COLO829 (cell line): ENCODE data around the gene PAIP2.
A peak's percentile ranks its signal among the peaks of the same experiment; 100 is the strongest.
"Not testable (repeated sequence)": the region's sequence is repeated elsewhere in the genome, so short reads cannot be mapped to it uniquely, and the experiment has no call there.

Experiments used
- DNase-seq: peaks from one replicate; pipeline ENCODE4 v3.0.0; 2012; ENCODE audit warnings: low spot score

Gene PAIP2

DNA sequence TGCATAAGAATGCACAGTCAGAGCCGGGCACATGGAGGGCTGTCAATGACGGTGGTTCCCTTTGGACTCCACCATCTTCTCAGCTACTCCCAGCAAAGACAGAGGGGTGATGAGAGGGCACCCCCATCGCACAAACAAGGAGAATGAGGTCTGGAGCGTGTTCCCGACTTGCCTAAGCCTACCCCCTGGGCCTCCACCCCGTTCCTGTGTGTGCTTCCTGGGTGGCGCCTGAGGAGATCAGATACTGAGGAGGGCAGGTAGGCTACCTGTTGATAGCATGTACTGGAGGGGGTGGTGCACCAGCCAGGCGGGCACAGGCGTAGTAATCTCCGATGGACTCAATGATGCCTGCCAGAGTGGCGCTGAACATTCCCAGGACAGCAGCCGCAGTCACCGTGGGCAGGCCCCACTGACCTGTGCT is 37.3 kb downstream of the PAIP2 start:
- DNase-seq: no peak

DNA sequence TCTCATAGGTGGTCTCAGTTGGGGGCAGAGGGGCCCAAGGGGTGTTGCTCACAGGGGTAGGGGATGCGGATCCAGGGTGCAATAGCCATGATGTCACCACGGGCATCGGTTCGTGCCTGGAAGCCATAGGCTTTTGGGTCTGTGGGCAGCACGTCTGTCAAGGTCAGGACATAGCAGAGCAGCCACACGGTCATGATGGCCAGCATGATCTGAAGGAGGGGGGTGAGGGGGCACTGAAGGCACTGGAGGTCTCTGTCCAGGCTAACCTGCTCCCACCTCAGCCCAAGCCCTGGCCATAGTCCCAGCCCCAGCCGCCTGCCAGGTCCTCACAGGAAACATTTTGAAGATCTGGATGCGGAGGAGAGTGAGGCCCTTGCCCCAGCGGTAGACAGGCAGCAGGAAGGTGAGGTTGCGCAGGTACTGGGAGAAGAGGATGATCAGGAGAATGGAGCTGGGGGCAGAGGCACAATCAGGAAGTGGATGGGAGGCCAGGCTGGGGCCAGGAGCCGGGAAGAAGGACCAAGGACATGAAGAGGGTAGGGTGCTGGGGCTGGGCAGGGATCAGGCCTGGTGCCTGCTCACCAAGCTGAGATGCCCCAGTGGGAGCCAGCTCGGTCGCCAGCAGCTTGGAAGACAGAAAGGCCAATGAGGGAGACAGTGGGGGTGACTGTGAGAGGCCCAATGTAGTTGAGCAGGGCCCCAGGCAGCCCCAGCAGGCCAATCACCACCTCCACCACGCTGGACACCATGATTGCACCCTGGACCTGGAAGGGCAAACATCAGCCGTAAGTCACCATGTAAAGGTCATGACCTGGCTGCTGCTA is 38.2 kb downstream of the PAIP2 start:
- no peak for DNase-seq

DNA sequence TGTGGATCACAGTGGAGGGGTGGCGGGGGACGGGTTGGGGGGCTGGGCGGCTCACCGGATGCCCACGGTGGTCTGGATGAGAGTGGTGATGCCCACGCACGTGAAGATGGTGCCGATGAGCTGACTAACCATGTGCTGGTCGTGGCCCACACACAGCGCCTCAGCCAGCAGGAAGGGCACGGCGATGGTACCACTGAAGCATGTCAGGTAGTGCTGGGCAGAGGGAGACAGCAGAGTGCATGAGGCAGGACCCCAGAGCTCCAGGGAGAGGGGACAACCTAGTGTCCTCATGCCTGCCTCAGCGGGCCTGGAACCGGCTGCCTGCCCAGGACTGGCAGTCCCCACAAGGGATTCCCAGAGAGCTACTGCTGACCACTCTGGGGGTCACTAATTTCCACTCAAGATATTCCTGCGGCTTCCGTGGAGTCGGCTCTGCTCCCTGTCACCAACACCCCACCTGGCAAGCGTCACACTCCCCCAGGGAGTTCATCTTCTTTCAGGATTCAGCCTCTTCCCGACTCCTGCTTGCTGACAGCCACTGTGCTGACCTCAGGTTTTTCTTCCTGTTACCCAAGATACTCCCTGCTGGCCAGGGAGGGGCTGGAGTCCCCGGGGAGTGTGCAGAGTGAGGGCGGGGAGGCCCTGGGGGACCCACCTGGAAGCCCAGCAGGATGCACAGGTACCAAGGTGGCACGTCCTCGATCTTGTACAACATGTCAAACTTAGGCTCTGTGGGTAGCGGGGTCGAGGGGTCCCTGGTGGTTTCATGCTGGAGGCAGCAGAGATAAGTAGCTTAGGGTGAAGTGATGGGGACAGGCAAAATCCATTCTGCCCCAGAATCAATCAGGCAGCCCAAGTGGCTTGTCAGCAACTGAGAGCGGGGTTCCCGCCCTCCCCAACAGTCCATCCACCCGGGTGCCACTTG is 40.4 kb downstream of the PAIP2 start:
- DNase-seq: no peak

DNA sequence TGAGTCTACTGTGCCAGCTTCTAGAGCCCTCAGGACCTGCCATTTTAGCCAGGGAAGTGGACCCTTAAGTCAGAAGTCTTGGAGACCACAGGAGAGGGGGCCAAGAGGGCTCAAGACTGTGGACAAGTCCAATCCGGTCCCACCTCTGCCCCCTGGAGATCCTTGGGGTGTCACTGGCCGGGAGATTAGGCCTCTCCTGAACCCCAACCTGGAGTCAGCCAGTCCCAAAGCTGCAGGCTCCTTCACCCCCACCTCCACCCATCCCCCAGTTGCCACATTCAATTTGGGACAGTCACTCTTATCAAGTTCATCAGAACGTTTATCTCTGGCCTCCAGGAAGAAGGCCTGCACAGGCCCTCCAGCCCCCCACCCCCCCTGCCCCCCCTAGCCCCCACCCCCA is 41.2 kb downstream of the PAIP2 start:
- DNase-seq: no peak

DNA sequence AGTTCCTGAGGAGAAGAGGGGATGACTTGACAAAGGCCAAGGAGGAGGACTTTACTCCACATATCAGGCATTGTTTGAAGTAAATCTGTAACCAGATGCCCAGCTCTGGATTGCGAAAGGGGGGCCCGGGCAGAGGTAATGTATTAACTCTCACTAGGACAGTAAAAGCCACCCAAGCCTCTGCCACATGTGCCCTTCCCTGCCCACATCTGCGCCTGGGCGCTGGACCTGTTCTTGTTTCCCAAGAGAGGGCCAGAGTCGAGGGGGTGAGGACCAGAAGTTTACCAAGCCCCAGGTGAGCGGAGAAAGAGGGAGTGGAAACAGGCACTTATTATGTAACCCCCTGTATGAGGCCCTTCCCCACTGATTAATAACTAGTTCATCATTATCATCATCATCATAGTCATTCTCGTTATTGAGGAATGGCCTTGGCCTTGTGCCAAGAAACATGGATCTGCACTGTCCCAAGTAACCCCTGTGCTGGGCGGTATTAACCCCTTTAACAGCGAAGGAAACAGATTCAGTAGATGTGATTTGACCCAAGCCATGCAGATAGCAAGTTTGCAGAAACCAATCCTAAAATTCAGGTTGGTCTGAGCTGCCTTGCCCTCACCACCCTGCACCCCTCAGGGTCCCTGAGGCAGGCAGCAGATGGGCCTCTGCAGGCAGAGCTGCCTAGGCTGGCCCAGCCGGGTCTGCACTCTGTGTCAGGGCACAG is 41.8 kb downstream of the PAIP2 start, which contains the start of gene SLC23A1:
SLC23A1 (minus strand) TSS at position 23 of the 718 bp plus-strand sequence. CDS start 44 bp downstream, outside the sequence.
- no peak for DNase-seq

DNA sequence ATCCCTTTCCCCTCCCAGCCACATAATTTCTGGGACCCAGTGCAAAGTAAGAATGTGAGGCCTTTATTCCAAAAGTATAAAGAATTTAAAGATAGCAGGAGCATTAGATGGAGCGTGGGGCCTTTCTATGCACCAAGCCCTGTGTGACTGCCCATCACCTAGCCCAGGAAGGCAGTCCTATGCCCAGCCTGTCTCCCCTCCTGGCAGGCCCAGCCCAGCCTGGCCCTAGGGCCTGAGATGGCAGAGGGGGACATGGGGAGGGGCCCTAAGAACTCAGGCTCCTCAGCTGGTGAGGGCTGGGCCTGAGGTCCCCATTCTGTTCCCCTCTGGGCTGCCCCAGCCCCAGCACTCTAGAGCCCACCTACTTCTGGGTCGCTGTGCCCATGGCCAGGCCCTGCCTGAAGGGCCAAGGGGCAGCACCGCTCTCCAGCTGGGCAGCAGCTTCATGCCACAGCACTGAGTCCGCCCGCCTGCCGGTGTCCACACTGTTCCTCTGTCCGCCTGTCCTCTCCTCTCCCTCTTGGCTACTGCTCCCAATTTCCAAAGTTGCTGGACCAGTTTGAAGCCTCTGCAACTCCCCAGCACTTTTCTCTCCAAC is 42.4 kb downstream of the PAIP2 start:
- DNase-seq: no peak

DNA sequence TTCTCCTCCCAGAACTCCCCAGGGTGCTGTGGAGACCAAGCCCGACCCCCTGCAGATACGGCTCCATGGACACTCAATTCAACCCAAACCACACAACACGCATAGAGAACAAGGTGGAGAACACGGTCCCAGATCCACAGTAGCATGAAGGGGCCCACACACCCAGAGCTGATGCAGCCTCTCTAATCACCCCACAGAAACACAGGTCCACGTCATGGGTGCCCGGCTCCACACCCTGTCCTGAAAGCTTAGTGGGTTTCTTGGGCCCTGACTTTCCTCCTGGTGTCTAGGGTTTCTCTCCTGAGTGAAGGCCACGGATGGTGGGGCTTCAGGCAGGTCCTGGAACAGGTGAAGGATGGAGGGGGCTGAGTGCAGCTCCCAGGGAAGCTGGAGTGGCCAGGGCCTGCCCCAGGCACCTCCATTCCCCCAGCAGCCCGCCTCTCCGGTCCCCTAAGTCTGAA is 43.0 kb downstream of the PAIP2 start:
- DNase-seq: no peak

DNA sequence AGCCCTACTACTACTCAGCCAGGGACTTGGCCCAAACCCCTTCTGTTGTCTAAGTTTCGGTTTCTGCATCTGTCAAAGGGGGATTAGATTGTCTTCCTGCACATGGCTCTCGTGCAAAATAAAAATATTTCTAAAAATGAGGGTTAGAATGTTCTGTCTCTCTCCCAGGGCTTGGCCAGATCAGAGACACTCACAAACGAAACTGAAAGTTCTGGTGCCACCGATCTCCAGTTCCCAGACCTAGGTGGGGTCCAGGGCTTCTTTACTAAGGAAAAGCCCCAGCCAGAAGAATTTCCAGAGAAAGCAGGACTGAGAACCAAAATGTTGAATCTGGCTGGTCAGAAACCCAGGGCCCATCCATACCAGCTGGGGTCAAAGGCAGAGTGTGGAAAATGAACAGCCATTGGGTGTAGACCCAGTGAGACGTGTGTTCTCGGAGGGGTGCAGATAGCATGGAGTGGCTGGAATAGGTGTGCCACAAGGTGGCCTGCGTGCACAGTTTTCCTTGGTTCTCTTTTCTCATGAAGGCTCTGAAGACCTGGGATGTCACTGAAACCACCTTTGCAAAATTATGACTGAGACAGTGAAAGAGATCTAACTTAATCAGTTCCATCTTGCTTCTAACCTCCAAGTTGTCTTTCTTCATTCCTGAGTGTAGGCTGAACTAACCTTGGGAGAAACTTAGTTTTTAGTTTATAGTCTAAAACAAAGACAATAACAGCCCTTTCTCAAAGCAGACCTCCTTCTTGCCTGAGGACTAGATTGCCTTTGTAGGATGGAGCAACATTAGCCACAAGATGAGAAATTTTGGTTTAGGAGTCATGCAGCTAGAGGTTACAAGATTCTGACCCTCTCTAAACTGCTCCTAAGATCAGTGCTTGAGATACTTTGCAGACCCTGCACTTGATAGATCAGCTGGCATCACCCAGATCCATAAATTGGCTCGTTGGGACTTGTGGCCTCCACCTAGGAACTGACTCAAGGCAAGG is 43.7 kb downstream of the PAIP2 start:
- DNase-seq: no peak

DNA sequence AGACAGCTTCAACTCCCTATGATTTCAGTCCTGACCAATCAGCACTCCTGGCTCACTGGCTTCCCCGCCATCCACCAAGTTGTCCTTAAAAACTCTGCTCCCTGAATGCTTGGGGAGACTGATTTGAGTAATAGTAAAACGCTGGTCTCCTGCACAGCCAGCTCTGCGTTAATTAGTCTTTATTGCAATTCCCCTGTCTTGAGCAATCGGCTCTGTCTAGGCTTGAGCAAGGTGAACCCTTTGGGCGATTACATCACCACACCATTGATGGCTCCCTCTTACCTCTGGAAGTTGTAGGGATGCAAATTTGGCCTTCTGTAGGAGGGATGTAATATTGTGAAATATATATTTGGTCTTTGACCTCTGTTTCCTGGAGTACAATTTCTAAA is 44.4 kb downstream of the PAIP2 start:
- no peak for DNase-seq

DNA sequence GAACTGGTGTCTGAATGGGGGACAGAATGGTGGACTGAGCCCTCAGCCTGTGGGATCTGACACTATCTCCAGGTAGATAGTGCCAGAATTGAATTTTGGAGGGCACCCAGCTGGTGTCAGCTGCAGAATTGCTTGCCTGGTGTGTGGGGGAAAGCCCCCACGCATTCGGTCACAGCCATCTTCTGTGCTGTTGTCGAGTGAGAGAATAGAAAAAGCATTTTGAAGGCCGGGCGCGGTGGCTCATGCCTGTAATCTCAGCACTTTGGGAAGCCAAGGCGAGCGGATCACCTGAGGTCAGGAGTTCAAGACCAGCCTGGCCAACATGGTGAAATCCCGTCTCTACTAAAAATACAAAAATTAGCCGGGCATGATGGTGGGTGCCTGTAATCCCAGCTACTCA is 45.3 kb downstream of the PAIP2 start:
- not testable (repeated sequence) for DNase-seq

DNA sequence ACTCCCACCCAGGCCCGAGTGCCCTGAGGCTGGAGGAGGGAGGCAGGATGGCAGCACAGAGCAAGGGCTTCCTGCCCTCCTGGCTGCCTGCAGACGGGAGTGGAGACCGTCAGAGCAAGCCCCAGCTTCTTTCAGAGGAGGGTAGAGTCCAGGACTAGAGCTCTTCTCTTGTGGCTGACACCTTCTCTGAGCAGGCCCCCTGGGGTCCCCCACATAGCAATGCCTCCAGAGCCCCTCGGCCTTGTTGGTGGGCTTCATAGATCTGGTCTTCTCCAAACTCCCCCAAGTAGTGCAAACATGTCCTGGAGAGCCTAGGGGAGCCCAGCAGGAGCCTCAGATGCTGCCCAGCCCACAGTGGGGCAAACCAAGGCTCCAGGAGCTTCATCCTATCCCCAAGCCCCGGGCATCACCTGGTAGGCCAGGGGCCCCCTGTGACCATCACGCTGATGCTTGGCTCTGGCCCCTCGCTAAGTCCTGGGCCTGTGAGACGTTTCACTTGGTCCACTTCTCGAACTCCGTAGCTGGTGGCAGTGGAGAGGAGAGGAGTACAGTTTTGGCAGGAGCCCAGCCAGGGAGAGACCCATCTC is 46.0 kb downstream of the PAIP2 start:
- no peak for DNase-seq

DNA sequence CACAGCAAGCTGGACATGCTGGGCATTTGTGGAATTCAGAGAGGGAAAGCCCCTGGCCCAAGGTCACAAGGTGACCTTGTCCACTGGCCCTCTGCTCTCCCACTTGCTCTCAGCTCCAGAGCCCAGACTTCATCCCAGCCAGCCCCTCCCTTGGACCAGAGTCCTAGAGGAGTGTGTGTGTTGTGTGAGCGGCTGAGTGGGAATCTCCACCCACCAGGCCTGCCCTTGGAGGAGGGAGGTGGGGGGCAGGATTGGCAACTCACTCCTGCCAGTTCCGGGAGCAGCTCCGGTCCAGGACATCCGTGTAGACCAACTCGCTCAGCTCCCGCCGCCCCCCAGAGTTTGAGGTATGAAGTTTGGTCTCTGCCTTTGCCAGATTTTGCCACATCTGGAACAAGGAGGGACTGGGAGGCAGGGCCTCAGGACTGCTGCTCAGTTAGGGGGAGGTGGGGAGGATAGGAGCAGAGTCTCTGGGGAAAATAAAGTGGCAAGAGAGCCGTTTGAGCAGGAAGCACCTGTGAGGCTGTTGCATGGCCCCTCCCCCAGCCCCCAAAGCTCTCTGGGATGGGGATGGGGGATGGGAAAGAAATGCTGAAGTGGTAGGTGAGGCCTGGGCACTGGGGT is 46.7 kb downstream of the PAIP2 start:
- no peak for DNase-seq

DNA sequence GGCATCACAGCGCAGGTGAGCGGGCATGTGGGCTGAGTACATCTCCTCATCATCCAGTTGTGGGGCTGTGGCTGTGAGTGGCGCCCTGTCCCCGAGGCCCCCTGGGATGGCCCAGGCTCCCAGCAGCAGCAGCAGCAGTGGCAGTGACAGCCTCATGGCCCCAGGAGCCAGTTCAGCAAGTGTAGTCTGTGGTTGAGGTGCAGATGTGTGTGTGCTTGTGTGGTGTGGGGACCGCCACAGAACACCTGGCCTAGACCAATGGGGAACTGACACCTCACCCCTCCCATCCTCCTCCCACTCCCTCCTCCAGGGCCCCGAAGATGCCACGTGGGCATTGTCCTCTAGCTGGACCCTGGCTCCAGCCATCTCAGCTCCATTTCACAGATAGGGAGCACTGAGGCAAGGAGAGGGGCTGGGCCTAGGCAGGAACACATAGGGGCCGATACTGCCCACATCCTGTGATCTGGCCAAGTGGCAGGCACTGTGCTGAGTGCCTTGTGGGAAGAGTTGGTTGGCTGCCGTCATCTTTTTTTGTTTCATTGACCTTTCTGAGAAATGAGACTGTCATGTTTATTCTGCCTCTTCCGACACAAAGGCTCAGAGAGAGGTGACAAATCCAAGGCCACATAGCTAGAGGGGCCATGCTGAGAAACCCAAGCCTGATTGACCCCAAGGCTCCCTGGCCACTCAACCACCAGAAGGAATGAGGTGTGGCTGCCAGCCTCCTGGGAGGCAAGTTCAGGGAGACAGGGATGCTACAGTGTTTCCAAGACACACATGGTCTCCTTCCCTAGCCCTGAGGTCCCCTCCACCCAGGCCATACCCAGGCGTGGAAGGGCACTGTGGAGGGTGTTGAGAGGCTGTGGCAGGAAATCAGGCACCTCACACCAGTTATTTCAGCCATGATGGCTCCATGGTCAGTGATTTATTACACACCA is 48.3 kb downstream of the PAIP2 start, which contains the start of gene MZB1:
MZB1 (minus strand) TSS at position 213 of the 938 bp plus-strand sequence; CDS start at position 156, 57 bp downstream.
- DNase-seq: no peak

DNA sequence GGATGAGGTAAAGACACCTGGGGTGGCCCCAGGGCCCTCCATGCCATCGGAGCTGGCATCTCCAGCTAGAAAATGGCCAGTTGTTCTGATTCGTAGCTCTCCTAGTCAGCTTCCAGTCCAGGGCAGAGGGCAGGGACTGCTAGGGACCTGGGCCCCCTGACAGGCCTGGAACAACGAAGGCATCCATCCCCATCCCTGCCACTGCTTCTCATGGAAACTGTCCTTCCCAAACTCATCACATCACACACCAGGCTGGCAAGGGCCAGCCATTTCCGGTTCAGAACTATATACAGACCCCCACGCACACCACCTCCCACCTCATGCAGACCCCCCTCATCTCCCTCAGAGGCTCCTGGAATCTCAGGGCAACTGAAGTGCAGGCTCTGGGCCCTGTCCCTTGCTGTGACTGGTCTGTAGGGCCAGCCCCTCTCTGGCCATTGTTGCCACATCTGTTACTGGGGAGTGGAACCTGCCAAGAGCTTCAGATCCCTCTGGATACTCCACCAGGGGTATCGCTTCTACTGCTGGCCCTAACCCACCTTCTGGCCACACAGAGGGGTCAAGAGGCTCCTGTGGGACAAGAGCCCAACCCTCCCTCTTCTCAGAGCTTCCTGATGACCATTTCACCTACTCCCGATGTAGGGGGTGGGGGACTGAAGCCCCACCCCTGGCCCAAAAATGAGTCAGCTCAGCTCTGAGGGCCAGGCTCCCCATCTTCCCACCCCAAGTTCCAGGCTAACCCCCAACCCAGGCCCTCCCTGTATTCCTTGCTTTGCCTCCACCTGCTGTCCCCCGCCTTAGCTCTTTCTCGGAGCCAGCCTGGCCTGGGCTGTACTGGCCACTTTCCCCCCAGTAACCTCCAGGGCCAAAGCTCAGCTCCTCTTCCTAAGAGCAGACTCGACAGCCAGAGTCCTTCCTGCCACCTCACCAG is 49.2 kb downstream of the PAIP2 start:
- DNase-seq: no peak

DNA sequence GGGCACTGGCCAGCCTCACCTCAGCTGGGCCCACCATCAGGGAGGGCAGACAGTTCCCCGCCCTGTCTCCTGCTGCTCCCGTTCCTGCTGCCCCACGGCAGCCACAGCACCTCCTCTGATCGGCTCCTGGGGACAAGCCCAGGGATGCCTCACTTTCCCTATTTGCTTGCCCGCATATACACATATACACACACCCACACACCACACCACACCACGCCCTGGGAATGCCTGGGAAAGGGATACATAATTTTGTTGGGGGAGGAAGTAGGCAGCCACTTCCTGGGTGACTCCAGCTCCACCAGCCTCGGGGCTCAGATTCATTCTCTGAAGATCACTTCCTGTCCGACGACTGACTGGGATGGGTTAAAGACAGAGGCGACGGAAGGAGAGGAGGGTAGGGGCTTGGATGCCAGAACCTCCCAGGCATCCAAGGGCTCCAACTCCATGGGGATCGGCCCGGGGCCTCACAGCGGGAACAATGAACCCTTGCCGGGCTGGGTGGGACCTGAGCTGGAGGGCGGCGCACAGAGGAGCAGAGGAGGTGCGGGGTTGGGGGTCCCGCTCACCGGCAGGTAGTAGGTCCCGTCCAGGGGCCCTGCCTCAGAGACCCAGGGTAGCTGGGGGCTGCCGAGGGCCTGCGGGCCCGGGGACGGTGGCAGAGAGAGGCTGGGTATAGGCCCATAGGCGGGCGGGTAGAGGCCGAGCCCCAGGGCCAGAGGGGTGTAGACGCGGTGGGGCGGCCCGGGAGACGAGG is 50.1 kb downstream of the PAIP2 start:
- peak; percentile 12 for DNase-seq

DNA sequence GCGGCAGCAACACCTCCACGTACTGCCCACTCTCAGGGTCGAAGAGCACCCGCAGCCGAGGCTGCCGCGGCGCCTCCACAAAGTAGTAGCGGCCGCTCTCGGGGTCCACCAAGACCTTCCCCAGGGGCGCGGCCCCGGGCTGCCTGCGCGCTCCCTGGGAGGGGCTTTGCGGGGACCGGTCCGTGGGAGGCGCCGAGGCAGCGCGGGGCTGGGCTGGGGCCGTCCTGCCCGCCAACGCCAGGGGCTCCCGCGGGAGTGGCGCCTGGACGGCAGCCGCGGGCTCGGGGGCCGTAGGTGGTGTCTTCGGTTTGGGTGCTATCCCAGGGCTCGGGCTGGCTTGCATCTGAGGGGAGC is 50.6 kb downstream of the PAIP2 start:
- DNase-seq: no peak
